Left renal pelvis (tissue), 4 donors: ENCODE measurements around the gene SNX22. TPM values are rescaled to one million over a fixed set of nuclear protein-coding genes. Genes with fewer than 3 reads are reported as not detected.

Experiments
- DNase-seq, 4 donors: peaks; one replicate each; pipeline ENCODE4 v3.0.0-alpha.2; 2013; ENCODE audit warnings: low read depth in 4 of 4, low spot score in 3 of 4
- polyA plus RNA-seq, 4 donors: library from polyadenylated mRNA; unstranded; fragments of 120-200 nt; gene quantifications; one replicate each; pipeline ENCODE4 v1.2.1, GENCODE V29; 2013; ENCODE audit not compliant: insufficient read length in 4 of 4

The SNX22 gene
- polyA plus RNA-seq, 4 donors, result 0.90 to 2.7 (median 1.3) TPM

DNA sequence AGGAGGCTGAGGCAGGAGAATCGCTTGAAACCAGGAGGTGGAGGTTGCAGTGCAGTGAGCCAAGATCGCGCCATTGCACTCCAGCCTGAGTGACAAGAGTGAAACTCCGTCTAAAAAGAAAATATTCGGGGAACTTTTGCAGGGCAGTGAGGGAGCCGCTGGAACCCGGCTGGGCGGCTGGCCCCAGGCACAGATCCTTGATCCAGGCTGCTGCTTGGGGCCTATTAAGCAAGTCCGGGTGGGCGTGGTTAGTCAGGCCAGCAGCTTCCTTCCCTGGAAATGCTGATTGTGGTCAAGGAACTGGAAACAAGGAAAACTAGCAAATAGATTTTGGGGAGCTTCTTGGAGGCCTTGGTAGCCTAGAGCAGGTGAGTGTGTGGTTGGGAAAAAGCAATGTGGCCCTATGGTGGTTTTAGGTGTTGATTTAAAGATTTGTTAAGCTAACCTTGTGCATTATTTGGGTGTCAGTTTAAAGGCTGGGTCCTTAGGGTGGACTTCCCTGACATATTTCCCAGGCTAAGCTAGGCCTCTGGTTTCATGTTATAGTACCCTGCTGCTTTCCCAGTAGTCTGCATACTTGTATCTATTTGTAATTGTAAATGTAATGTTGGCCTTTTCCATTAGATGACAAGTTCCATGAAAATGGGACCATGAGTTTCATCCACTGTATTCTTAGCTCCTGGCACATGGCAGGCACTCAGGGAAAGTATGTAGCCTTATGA is 17.7 kb upstream of the SNX22 start:
- no peak for DNase-seq

GRCh38 chr15:64134345-64134829 is 17.1 kb upstream of the SNX22 start:
- no peak for DNase-seq

GRCh38 chr15:64136347-64136746 is 15.2 kb upstream of the SNX22 start:
- DNase-seq, result no peak

GRCh38 chr15:64137226-64137833 is 14.2 kb upstream of the SNX22 start:
- no peak for DNase-seq

- DNase-seq, result no peak
These were observed 13.1 kb upstream of the SNX22 start for GRCh38 chr15:64138331-64138941.

- no peak for DNase-seq
These were observed 9.6 kb upstream of the SNX22 start for GRCh38 chr15:64141798-64142512.

DNA sequence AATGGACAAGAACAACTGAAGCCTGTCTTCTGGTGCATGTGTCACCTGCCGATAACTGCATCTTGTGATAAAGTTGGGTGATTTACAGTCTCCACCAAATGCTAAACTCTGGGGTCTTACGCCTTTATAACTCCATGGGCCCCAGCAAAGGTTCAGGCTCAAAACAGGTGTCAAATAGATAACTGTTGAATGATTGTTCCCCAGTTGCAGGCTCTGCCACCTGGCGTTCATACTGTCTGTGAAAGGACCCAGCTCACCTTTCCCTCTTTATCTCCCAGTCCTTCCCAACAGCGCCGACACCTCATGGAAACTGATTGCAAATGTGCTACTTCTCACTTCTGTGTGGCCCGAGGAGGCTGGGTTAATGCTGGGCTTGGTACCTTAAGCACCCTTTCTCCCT is 8.3 kb upstream of the SNX22 start:
- no peak for DNase-seq

DNA sequence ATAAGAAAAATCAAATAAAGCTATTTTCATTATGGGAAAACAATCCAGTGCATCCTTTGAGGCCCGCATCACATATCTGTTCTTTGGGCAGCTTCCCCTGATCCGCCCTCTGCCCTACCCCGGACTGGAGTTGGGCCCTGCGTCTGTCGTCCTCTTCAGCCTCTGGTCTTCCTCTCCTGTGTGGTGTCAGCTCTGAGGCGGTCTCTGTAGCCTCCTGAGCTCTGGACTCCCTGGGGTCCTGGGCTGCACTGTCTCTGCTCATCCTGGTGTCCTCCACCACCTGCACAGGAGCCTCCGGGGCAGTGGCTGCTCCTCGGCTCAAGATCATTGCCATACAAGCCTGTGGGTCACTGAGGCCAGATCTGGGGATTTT is 7.4 kb upstream of the SNX22 start:
- no peak for DNase-seq

DNA sequence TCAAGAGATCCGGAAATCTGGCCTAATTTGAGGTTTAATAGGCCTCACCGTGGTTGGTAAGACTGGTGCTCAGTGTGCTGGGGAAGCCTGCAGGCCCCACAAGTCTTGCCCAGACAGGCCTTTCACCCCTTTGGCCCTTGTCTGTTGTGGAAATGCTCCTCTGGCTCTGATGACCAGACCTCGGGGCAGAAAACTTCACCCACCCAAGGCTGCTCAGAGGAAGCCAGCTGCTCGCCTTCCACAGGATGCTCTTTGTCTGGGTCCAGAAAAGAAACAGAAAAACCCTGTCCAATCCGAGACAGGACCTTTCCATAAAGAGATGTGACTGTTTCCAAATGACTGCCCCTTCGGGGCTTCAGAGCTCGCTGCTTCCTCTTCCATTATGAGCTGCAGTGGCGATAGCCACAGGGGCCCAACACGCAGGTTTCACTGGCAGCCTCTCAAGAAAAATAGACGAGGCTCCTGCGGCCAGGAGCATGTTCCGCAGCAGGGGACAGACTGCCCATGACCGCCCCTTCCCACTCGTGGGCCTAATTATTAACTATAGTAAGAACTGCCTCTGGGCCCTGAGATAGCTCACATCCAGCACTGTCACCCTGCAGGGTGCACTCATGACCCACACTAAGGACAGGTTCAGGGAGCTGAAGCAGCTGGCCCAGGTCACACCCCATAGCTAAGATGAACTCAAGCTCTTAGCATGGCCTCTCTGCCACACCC is 6.8 kb upstream of the SNX22 start:
- DNase-seq, result no peak

DNA sequence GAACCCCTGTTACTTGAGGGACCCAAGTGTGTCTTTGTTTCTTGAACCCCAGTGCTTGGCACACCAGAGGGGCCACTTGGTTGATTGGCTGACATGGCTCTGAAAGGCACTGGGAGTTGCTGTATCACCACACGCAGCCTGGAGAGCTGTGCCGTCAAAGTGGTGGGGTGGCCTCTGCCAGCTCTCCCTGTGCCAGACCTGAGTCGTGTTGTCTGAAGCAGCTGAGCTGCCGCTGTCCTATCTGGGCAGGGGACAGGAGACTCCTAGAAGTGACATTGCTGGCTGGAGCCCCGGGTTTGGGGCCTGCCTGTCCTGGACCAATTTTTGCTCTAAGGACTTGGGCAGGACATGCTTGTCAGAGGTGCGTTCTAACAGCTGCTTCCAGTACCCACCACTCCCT is 5.5 kb upstream of the SNX22 start:
- DNase-seq, result no peak

GRCh38 chr15:64146520-64146884 is 5.0 kb upstream of the SNX22 start:
- DNase-seq, result no peak

GRCh38 chr15:64146885-64147681 is 4.4 kb upstream of the SNX22 start:
- no peak for DNase-seq

DNA sequence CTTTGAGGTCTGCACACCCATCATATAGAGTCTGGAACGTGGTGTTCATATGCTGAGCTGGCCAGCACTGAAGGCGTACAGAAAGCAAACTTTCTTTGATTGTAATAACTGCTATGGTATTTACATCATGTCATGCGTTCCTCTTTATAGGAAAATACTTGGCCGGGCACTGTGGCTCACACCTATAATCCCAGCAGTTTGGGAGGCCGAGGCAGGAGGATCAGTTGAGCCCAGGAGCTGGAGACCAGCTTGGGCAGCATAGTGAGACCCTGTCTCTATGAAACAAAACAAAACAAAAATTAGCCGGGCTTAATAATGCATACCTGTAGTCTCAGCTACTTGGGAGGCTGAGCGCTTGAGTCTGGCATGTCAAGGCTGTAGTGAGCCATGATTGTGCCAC is 3.4 kb upstream of the SNX22 start:
- no peak for DNase-seq

DNA sequence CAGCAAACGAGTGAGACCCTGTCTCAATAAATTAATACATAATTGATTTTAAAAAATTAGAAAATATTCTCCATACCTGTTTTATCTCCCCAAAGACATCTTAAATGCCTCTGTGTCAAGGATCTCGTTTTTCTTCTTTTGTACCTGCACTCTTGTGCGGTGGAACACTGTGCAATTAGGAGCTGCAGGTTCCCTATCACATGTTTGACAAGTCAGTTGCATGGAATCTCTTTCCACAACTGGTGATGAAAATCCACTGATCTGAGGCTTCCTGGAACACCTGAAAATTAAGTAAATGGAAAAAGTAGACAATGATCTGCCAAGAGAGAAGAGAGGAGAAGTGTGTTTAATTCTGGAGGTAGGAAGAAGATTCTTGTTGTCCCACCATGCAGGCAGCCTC is 3.0 kb upstream of the SNX22 start:
- DNase-seq, result no peak

GRCh38 chr15:64149424-64149823 is 2.1 kb upstream of the SNX22 start:
- DNase-seq, result no peak

DNA sequence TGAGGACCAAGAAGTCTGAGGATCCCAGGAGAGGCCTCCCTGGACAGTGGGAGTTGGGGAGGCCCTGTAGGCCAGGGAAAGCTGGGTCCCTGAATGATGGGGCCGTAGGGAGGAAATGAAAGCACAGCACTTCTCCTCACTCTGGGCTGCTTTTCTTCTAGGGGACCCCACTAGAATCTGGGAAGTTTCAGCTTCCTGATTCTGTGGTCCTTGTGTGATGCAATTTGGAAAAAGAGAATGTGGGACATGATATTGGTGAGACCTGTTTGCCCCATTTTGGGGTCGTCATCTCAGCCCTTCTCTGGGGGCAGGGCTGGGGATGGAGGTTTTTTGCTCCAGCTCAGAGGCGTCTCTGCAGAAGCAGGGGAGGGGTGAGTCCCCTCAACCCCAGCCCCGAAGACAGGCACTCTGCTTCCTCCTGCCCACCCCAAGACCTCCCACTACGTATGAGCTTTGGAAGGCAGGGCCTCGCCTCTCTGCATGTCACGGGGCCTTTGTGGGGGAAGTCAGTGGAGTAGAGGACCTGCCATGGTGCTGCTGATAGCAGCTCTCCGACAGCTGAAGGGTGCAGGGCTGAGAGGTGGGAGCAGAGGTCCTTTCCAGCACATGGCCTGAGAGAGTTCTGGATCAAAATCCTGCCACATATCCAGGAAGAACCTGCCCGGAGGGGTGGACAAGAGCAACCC is 1.5 kb upstream of the SNX22 start:
- no peak for DNase-seq

- no peak for DNase-seq
These were observed 1.2 kb downstream of the SNX22 start for GRCh38 chr15:64152507-64153387.
